Cardiac muscle cell (in vitro differentiated cells and primary cell): Measurements from ENCODE around the gene H3-3A. TPM values are rescaled to one million over a fixed set of nuclear protein-coding genes. Genes with fewer than 3 reads are reported as not detected.

Experiments used
- DNase-seq, 2 donors: peaks; one replicate each; pipeline versions ENCODE4 v3.0.0 to v3.0.0-alpha.2; 2010 to 2017; ENCODE audit warnings: low read depth in 1 of 2, low spot score in 1 of 2
- H3K27ac ChIP-seq: fragments of 200-600 bp; sonication (generic); 2 replicates; pipeline ENCODE4 v1.5.1; 2016
- H3K27me3 ChIP-seq: fragments of 200-600 bp; sonication (generic); 2 replicates; pipeline ENCODE4 v1.6.0; 2016; ENCODE audit warnings: control low read depth
- H3K36me3 ChIP-seq: fragments of 200-600 bp; sonication (generic); 2 replicates; pipeline ENCODE4 v1.5.1; 2016; ENCODE audit warnings: control low read depth
- H3K4me1 ChIP-seq: fragments of 200-600 bp; sonication (generic); 2 replicates; pipeline ENCODE4 v1.8.1; 2017; ENCODE audit warnings: low read depth, mild to moderate bottlenecking, mixed run types
- H3K4me3 ChIP-seq: fragments of 200-600 bp; sonication (generic); 2 replicates; pipeline ENCODE4 v1.5.1; 2016; ENCODE audit warnings: mild to moderate bottlenecking
- H3K9me3 ChIP-seq: fragments of 200-600 bp; sonication (generic); 2 replicates; pipeline ENCODE4 v1.5.1; 2017; ENCODE audit warnings: low read depth, mild to moderate bottlenecking, control low read depth
- polyA plus RNA-seq: library from polyadenylated mRNA; unstranded; fragments of >200 nt; fragmentation: Nextera tagmentation; extraction: Ambion mirVana; gene quantifications from 2 replicates; pipeline ENCODE4 v1.2.1, GENCODE V29; 2016
- total RNA-seq: library from RNA; depleted of rRNA; stranded (reverse); fragments of >200 nt; gene quantifications from 2 replicates; pipeline ENCODE4 v1.2.3, GENCODE V29; 2016
- TF ChIP-seq, protein P1 (sequence below): IDR thresholded peaks from 2 replicates; pipeline ENCODE4 v1.5.1; 2012; ENCODE audit warnings: low read depth, mild to moderate bottlenecking, low read length

The H3-3A gene
- total and polyA plus RNA-seq, 2 experiments from 2014 or later: 439 to 837 TPM

- no peaks in the 10 kb centered on the region for H3K9me3 ChIP-seq
- H3K4me3 ChIP-seq: no peak overlapping the region
- H3K4me1 ChIP-seq: no peaks in the 10 kb centered on the region
- H3K27ac ChIP-seq: no peak overlapping the region
- TF ChIP-seq, protein P1, sequence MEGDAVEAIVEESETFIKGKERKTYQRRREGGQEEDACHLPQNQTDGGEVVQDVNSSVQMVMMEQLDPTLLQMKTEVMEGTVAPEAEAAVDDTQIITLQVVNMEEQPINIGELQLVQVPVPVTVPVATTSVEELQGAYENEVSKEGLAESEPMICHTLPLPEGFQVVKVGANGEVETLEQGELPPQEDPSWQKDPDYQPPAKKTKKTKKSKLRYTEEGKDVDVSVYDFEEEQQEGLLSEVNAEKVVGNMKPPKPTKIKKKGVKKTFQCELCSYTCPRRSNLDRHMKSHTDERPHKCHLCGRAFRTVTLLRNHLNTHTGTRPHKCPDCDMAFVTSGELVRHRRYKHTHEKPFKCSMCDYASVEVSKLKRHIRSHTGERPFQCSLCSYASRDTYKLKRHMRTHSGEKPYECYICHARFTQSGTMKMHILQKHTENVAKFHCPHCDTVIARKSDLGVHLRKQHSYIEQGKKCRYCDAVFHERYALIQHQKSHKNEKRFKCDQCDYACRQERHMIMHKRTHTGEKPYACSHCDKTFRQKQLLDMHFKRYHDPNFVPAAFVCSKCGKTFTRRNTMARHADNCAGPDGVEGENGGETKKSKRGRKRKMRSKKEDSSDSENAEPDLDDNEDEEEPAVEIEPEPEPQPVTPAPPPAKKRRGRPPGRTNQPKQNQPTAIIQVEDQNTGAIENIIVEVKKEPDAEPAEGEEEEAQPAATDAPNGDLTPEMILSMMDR: no peak
- H3K36me3 ChIP-seq: no peaks in the 10 kb centered on the region
- H3K27me3 ChIP-seq: no peaks in the 10 kb centered on the region
- no peak for DNase-seq
Observed at GRCh38 chr1:226044514-226045101, 17.9 kb upstream of the H3-3A start.

DNA sequence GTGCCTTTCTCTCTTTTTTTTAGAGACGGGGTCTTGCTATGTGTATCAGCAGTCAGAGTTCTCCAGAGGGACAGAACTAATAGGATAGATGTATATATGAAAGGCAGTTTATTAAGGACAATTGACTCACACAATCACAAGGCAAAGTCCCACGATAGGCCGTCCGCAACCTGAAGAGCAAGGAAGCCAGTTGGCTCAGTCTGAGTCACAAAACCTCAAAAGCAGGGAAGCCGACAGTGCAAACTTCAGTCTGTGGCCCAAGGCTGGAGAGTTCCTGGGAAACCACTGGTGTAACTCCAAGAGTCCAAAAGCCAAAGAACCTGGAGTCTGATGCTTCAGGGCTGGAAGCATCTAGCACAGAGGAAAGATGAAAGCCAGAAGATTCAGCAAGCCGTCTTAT lies 16.3 kb upstream of the H3-3A start:
- Histone ChIP-seq H3K4me1 (no peaks in the 10 kb centered on the region), H3K9me3 (no peaks in the 10 kb centered on the region), H3K27ac (no peak overlapping the region), H3K4me3 (no peak overlapping the region), H3K36me3 (no peaks in the 10 kb centered on the region), H3K27me3 (no peaks in the 10 kb centered on the region)
- peak in 1 of 2 donors; percentile 62 for DNase-seq
- TF ChIP-seq, protein P1: no peak

DNA sequence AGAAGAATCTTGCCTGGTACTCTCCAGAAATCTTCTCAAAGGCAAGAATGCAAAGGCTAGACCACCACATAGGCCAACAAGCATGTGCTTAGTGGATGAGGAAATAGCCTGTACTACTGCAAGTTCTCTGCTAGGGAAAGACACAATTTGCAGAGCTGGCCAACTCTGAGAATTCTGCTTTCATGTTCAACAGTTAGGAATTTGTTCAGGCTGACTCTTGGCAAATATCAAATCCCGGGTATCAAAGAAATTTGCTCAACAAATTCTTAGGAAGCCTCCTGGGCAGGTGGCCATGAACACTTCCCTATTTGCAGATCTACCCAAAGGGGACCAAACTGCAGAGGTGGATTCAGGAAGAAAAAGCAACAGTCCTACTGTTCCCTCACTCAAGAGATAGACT lies 15.0 kb upstream of the H3-3A start:
- Histone ChIP-seq H3K27me3 (no peaks in the 10 kb centered on the region), H3K36me3 (no peaks in the 10 kb centered on the region), H3K4me3 (no peak overlapping the region), H3K9me3 (no peaks in the 10 kb centered on the region), H3K27ac (no peak overlapping the region), H3K4me1 (no peaks in the 10 kb centered on the region)
- DNase-seq: peak in 1 of 2 donors; percentile 78
- TF ChIP-seq, protein P1: no peak

- Histone ChIP-seq H3K27ac (no peak overlapping the region), H3K27me3 (no peaks in the 10 kb centered on the region), H3K9me3 (no peaks in the 10 kb centered on the region), H3K36me3 (no peaks in the 10 kb centered on the region), H3K4me3 (no peak overlapping the region), H3K4me1 (no peaks in the 10 kb centered on the region)
- TF ChIP-seq, protein P1: no peak
- DNase-seq: no peak
Observed at GRCh38 chr1:226048886-226049285, 13.6 kb upstream of the H3-3A start.

DNA sequence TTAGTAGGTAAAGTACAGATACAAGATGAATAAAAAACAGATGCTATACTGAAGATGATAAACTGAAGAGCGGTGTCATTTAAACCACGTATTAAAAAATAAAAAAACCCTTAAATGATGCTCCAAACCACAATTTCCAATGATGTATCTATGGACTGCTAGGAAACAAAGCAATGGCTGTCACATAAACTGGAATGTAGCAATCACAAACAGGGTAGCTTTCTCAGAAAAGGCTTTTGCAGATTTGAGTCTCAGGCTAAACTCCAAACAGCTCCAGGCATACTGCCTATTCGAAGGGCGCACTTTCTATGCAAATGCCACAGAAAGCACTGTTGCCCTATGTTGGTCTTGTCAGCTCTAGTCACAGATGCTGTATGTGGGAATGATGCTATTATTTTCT lies 12.4 kb upstream of the H3-3A start:
- Histone ChIP-seq H3K27ac (no peak overlapping the region), H3K4me1 (no peaks in the 10 kb centered on the region), H3K27me3 (no peaks in the 10 kb centered on the region), H3K36me3 (no peaks in the 10 kb centered on the region), H3K4me3 (no peak overlapping the region), H3K9me3 (no peaks in the 10 kb centered on the region)
- TF ChIP-seq, protein P1: no peak
- no peak for DNase-seq
